Inflammatory macrophage treated with lipopolysaccharide for 4 hours (primary cell): Measurements from ENCODE around the gene DBN1.
"Not testable (repeated sequence)": the region's sequence is repeated elsewhere in the genome, so short reads cannot be mapped to it uniquely, and the experiment has no call there.

Experiments used
- DNase-seq: peaks from one replicate; pipeline ENCODE4 v3.0.0-alpha.2; 2020

The DBN1 gene

DNA sequence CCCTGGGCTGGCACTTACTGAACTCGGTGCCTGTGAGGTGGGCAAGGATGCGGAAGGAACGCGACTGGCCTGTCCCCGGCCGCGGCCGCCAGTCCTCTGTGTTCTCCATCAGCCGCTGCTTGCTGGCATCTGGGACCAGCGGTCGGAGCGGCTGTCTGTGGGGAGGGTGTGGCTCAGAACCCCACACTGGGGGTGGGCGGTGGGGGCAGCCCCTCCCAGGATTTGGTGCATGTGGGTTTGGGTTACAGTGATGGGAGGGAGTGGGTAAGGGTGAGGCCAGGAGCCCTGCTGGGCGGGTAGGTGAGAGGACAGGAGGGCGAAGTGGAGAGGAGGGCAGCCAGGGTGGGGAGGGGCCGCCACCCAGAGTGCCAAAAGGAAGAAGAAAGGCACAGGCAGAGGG lies 17.6 kb upstream of the DBN1 start:
- no peak for DNase-seq

DNA sequence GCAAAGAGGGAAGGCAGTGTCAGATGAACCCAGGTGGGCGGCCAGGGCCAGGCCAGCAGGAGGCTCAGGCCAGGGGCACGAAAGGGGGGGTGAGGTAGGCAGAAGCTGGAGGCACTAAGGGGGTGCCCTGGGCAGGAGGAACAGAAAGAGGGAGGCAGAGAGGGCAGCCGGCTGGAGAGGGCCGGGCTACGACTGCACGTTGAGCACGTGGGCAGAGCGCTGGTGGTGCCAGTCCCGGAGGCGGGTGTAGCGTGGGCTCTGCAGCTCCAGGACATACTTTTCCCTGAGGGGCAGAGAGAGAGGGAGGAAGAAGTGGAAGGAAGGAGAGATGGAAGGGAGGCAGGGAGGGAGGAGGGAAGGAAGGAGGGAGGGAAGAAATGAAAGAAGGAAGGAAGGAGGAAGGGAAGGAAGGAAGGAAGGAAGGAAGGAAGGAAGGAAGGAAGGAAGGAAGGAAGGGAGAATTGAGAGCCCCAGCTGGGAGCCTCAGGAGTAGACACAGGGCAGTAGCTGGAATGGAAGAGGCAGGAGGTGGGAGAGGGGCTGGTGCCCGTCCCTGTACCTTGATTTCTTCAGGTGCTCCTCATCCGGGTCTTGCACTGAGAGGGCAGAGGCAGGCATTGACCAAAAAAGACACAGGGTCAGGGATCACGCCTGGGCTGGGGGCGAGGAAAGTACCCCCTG lies 17.0 kb upstream of the DBN1 start:
- DNase-seq = no peak

DNA sequence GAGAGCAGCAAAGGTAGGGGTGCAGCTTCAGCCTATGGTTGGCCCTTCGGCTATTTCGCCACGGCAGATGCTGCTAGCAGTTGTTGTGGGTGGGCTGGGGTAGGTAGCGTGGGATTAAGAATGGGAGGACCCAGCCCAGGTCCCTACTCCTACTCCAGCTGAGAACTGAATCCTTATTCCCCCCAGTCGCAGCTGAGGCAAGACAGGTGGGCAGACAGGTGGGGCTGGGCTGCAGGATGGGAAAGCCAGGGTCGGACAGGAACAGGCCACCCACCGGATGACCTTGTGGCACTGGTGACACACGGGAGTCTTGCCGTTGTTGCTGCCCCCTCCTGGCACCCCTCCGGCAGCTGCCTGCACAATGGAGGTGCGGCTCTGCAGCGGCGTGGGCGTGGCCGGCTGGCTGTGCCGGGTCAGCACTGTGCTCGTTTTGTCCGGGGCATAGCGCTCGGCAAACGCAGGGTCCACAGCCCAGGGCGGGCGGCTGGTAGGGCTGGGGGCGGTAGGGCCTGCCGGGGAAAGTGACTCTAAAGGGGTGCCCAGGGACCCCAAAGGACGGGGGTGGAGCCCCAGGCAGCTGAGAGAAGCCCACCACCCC lies 15.8 kb upstream of the DBN1 start:
- no peak for DNase-seq

GRCh38 chr5:177487975-177488374 lies 14.5 kb upstream of the DBN1 start:
- no peak for DNase-seq

DNA sequence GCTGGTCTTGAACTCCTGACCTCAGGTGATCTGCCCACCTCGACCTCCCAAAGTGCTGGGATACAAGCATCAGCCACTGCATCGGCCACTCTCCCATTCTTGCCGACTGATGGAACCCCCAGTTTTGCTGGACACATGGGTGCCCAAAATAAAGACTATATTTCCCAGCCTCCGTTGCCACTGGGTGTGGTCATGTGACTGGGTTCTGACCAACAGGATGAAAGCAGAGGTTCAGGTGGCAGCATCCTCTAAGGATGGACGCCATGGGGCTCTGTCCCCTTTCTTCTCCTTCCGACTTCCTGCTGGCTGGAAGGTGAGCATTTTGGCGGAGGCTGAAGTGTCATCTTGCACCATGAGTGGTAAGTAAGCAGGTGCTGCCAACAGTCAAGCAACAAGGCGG lies 13.7 kb upstream of the DBN1 start:
- DNase-seq = no peak

- DNase-seq = no peak
These were observed 12.8 kb upstream of the DBN1 start for GRCh38 chr5:177486256-177486655.

GRCh38 chr5:177485753-177486152 lies 12.3 kb upstream of the DBN1 start:
- not testable (repeated sequence) for DNase-seq

DNA sequence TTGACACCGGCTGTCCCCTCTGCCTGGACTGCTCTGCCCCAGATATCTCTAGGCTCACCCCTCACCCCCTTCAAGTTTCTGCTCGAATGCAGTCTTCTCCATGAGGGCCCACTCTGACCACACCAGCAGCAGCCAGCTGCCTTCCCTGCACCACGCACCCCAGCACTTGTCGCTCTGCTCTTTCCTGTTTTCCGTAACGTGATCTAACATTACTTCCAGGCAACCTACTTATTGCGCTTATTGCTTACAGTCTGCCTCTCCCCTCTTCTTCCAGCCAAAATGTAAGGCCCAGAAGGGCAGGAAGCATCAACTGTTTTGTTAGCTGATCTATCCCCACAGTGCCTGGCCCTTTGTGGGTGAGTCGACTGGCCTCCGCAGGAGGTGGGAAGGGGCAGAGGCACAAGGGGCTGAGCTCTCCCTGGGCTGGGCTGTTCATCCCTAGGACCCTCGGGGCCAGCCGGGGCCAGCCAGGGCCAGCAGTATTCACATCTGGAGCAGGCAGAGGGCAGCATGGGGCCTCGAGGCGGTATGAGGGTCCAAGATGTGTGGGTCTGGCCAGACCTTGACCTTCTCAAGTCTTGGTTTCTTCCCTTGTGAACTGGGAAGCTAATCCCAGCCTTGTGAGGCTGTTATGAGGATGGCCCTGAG lies 11.6 kb upstream of the DBN1 start:
- no peak for DNase-seq

DNA sequence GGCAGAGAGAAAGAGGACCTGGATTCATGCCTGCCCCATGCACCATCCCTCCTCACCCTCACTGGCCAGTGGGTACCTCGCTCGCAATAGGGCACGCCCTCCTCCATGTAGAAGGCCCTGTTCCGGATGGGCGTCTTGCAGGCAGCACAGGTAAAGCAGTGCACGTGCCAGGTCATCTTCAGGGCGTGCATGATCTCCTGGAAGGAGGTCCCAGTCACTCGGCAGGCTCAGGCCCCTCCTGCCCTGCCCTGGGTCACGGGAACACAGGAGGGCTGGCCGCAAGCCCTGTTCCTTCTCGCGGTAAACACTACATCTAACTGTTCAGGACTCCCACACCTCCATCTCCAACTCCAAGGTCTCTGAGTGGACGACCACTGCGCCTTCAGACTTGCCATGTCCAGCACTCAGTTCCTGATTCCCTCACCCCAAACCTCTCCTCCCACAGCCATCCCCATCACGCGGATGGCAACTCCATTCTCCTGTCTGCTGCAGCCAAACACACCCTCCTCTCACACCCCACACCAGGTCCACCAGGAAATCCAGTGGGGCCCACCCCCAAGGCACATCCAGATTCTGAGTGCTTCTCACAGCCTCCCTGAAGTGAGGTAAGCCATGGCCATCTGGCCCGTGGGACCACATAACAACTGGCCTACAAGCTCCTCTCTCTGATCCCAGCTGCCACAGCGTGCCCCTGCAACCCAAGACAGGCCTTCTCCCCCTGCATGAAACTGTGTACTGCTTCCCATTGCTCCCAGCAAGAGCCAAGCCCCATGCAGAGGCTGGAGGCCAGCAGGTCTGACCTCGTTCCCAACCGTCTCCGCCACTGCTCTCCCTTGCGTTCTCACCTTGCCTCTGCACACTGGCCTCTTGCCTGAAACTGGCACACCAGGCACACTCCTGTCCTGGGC lies 10.8 kb upstream of the DBN1 start:
- DNase-seq = no peak

DNA sequence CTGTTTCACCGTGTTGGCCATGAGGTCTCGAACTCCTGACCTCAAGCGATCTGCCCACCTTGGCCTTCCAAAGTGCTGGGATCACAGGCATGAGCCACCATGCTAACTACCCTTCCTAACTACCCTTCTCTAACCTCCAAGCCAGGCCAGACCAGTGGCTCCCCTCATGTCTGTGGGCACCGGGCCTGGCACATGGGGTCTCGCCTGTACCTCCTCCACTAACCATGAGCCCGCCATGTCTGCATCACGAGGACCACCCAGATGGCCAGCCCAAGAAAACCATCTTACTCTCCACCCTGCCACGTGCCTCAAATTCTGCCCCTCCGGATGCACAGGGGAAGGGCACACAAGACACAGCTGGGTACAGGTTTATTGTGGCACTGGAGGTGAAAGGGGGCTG lies 9.6 kb upstream of the DBN1 start:
- no peak for DNase-seq

DNA sequence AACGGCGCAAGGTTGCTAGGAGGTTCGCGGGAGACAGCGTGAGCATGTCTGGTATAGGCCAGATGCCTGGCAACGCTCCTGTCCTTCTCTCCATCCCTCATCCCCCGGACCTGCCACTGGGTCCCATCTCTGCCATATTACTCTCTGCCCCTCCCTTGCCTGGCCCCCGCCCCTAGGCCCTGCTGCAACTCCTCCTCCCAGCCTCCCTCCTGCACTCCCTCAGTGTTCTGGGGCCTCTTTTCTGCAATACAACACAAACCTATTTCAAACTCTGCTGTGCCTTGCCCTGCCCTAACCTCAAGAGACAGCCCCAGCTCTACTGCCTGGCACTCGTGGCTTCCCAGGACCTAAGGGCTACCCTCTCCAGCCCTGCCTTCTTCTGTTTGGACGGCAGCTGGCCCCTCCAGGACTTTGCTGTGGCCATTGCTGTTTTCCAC lies 8.9 kb upstream of the DBN1 start:
- no peak for DNase-seq

DNA sequence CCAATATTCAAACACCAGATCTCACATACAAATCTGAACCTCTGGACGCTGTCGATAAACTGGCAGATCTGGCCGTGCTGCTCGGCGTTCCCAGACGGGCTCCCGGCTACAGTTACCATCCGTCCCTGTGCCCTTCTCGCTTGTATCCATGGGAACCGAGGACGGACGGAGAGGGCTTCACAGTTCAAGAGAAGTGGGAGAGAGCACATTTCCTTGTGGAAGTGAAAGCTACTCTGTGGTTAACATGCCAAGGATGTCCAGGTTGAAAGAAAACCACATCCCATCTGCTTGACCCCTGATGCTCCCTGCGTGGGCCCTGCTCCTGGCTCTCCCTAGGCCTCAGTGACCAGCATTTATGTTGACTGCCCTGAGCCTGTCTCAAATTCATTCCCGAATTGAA lies 6.3 kb upstream of the DBN1 start:
- DNase-seq = peak; percentile 67

DNA sequence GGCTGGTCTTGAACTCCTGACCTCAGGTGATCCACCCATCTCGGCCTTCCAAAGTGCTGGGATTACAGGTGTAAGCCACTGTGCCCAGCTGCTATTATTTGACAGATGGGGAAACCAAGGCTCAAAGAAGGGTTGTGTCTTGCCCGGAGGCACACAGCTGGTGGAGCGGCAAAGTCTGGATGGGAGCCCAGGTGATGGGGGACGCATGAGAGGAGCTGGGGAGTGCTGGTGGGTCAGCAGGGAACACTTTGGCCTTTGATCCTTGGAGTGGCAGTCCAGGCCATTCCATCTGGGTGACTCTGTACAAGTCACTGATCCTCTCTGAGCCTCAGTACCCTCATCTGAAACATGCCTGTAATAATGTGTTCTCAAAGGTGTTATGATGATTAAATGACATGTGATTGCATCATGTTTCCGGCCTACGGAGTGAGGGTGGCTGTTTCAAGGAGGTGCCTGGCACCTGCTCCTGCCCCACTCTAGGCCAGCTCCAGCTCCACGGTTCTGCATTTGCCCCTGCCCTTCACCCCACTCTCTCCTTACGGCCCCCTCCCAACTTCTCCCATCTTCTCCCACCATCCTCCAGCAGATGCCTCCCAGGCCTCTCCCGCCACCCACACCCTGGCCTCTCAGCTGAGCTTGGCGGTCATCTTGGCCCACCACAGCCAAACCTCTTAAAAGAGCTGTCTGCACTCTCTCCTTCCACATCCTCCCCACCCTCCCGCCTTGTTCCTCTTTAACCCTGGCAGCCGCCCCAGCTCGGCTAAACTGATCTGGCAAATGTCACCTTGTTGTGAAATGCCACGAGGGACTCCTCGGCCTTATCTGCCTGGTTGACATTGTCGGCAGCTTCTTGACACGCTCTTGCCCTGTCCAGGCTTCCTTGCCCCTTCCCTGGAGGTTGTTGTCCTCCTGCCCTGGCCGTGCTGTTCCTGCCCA lies 5.5 kb upstream of the DBN1 start:
- DNase-seq = peak; percentile 86

GRCh38 chr5:177477701-177478477 lies 4.5 kb upstream of the DBN1 start:
- DNase-seq = no peak

GRCh38 chr5:177476531-177477233 lies 3.2 kb upstream of the DBN1 start:
- DNase-seq = no peak

DNA sequence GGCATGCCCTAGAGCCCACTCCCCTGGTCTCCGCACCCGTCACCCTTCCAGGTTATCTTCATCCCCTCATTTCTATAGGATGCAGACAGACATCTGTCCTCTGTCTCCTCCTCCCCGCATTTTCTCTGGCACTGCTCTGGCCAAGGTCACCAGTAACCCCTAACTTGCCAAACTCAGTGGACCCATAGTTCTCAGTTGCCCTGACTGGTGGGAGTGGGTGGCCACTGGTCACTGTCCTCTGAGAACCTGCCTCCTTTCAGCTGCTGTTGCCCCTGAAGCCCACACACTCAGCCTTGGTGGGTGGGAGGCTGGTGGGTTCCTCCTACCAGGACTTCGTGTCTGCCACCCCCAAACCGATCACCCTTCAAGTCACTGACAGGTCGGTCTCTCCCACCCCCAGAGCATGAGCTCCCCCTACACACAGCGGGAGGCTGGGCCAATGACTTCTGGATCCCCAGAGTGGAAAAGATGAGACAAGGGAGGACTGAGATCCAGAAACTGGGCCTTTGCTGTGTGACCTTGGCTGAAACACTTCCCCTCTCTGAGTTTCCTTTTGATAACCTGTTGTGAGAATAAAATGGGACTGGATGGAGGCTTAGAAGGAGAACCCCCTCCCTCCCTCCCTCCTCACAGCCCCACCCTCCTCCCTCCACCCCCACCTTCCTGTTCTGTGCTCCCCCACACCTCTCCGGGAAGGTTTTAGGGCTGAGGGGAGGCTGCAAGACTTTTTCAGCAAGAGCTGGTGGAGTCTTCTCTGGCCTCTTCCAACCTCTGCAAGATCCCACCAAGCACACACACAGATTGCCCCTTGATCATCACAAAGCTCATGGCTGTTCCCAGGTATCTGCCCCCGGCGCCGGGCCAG lies 2.4 kb upstream of the DBN1 start:
- DNase-seq = no peak

DNA sequence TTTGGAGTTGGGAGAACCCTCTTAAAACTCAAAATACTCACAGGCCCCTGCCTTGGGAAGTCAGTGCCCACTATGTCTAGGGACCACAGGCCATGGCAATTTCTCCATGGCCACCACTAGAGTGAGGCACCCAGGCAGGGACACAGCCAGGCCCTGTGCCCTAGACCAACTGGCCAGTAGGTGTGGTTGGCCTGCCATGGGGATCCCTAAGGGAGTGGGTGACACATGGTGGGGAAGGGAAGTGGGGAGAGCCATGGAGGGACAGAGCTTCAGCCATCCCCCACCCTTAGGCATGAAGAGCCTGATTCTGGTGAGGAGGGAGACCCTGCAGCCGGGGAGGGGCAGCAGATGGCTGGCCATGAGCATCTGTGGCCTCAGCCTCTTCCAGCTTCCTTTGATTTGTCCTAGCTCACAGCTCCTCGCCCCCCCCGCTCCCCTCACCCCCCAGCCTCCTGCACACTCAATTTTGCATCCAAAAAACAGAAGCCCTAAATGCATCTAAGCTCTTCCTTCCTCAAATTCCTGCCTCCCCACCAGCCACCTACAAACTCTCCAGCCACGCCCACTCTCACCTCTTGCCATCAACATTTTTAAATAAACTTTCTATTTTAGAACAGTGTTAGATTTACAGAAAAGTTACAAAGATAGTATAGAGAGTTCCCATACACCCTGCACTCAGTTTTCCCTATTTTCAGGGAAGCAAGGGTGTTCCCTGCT lies 1.6 kb upstream of the DBN1 start:
- no peak for DNase-seq

DNA sequence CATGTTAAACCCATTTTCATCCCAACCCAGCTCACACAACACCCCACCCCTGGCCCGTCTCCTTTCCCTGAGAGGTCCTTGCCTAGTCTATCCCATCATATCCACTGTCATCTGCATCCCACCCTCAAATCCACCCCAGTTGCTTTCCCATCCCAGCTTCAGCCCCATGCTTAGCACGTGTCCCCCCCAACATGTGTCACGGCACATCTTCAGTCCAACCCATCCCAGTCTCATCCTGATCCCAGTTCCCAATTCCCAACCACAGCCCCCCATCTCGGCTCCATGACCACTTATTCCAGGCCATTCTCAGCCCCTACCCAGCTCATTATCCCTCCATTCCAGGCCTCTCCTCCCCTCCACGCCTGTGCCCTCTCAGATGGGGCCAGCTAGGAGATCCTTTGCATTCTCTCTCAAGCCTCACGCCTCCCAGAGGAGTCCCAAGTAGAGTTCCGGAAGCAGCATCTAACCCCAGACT lies 605 bp upstream of the DBN1 start:
- DNase-seq = no peak
